ENCODE results near the gene ADAM15.

Gene ADAM15

GRCh38 chr1:155080312-155081228 is 29.5 kb downstream of the ADAM15 start:
- H4K20me1 ChIP-seq (ENCODE audit: control insufficient read depth, insufficient read depth, low read depth, low read length): no peaks in the 10 kb centered on the region
- no peaks in the 10 kb centered on the region for H3K9me2 ChIP-seq (replicated peaks; ENCODE audit: control insufficient read depth, low read length)
- no peaks in the 10 kb centered on the region for H3K9me3 ChIP-seq (ENCODE audit: control insufficient read depth, insufficient read depth, low read length)
- H3K36me3 ChIP-seq (ENCODE audit: control insufficient read depth, low read length): no peaks in the 10 kb centered on the region
- H3K4me3 ChIP-seq (ENCODE audit: low read length): peak overlapping the region; percentile 59
- H3K27ac ChIP-seq (ENCODE audit: low read depth, low read length): no peak overlapping the region
- peaks cover 13% of the 10 kb centered on the region for H3F3A ChIP-seq (ENCODE audit: control insufficient read depth, insufficient read depth)
- no peak for TF ChIP-seq CTCF (IDR thresholded peaks at IDR 0.05; ENCODE audit: low read depth, low read length, poor library complexity, severe bottlenecking)
- TF ChIP-seq EZH2phosphoT487 (IDR thresholded peaks at IDR 0.05; ENCODE audit: borderline replicate concordance, low read length): no peak
- peaks cover 61% of the 10 kb centered on the region for H3K27me3 ChIP-seq (ENCODE audit: control insufficient read depth, low read length)
- no peaks in the 10 kb centered on the region for H3K79me2 ChIP-seq (ENCODE audit: control insufficient read depth, low read length)
- H3K4me1 ChIP-seq (ENCODE audit: control insufficient read depth, low read length): peaks cover 78% of the 10 kb centered on the region
- peak overlapping the region; percentile 76 for H3K4me2 ChIP-seq (ENCODE audit: low read length)

GRCh38 chr1:155081472-155082300 is 30.6 kb downstream of the ADAM15 start:
- H4K20me1 ChIP-seq (ENCODE audit: control insufficient read depth, insufficient read depth, low read depth, low read length): no peaks in the 10 kb centered on the region
- peak overlapping the region; percentile 76 for H3K4me2 ChIP-seq (ENCODE audit: low read length)
- peaks cover 61% of the 10 kb centered on the region for H3K27me3 ChIP-seq (ENCODE audit: control insufficient read depth, low read length)
- H3K9me2 ChIP-seq (replicated peaks; ENCODE audit: control insufficient read depth, low read length): no peaks in the 10 kb centered on the region
- no peak for TF ChIP-seq CTCF (IDR thresholded peaks at IDR 0.05; ENCODE audit: low read depth, low read length, poor library complexity, severe bottlenecking)
- peak; percentile 96 for TF ChIP-seq EZH2phosphoT487 (IDR thresholded peaks at IDR 0.05; ENCODE audit: borderline replicate concordance, low read length)
- H3K4me3 ChIP-seq (ENCODE audit: low read length): peak overlapping the region; percentile 59
- H3F3A ChIP-seq (ENCODE audit: control insufficient read depth, insufficient read depth): peaks cover 15% of the 10 kb centered on the region
- H3K4me1 ChIP-seq (ENCODE audit: control insufficient read depth, low read length): peaks cover 82% of the 10 kb centered on the region
- H3K9me3 ChIP-seq (ENCODE audit: control insufficient read depth, insufficient read depth, low read length): no peaks in the 10 kb centered on the region
- H3K27ac ChIP-seq (ENCODE audit: low read depth, low read length): no peak overlapping the region
- H3K36me3 ChIP-seq (ENCODE audit: control insufficient read depth, low read length): no peaks in the 10 kb centered on the region
- no peaks in the 10 kb centered on the region for H3K79me2 ChIP-seq (ENCODE audit: control insufficient read depth, low read length)

- peaks cover 61% of the 10 kb centered on the region for H3K27me3 ChIP-seq (ENCODE audit: control insufficient read depth, low read length)
- H3K27ac ChIP-seq (ENCODE audit: low read depth, low read length): no peak overlapping the region
- H3K9me2 ChIP-seq (replicated peaks; ENCODE audit: control insufficient read depth, low read length): no peaks in the 10 kb centered on the region
- H3K79me2 ChIP-seq (ENCODE audit: control insufficient read depth, low read length): no peaks in the 10 kb centered on the region
- H3K4me3 ChIP-seq (ENCODE audit: low read length): peak overlapping the region; percentile 59
- TF ChIP-seq CTCF (IDR thresholded peaks at IDR 0.05; ENCODE audit: low read depth, low read length, poor library complexity, severe bottlenecking) (no peak), EZH2phosphoT487 (IDR thresholded peaks at IDR 0.05; ENCODE audit: borderline replicate concordance, low read length) (peak; percentile 97)
- peaks cover 14% of the 10 kb centered on the region for H3F3A ChIP-seq (ENCODE audit: control insufficient read depth, insufficient read depth)
- H3K4me2 ChIP-seq (ENCODE audit: low read length): peak overlapping the region; percentile 76
- no peaks in the 10 kb centered on the region for H4K20me1 ChIP-seq (ENCODE audit: control insufficient read depth, insufficient read depth, low read depth, low read length)
- H3K36me3 ChIP-seq (ENCODE audit: control insufficient read depth, low read length): no peaks in the 10 kb centered on the region
- H3K4me1 ChIP-seq (ENCODE audit: control insufficient read depth, low read length): peaks cover 89% of the 10 kb centered on the region
- H3K9me3 ChIP-seq (ENCODE audit: control insufficient read depth, insufficient read depth, low read length): no peaks in the 10 kb centered on the region
Measured at GRCh38 chr1:155082301-155083051, 31.4 kb downstream of the ADAM15 start.

All from DOHH2 (cell line).